Effector memory CD4-positive, alpha-beta T cell (primary cell): Measurements from ENCODE around the gene NOSTRIN.

Experiments
- DNase-seq, 3 donors: peaks; one replicate each; pipeline ENCODE4 v3.0.0-alpha.2; 2020
- H3K27ac ChIP-seq: 2 replicates; pipeline ENCODE4 v1.7.0; 2013; ENCODE audit warnings: mild to moderate bottlenecking, low read length, moderate library complexity; ENCODE audit not compliant: insufficient read depth, poor library complexity, severe bottlenecking
- H3K27me3 ChIP-seq: replicated peaks from 2 replicates; pipeline ENCODE4 v1.7.0; 2013; ENCODE audit warnings: mild to moderate bottlenecking, low read length; ENCODE audit not compliant: insufficient read depth, control insufficient read depth, poor library complexity, severe bottlenecking
- H3K36me3 ChIP-seq: 2 replicates; pipeline ENCODE4 v1.7.0; 2013; ENCODE audit warnings: mild to moderate bottlenecking, low read length, moderate library complexity; ENCODE audit not compliant: control insufficient read depth, insufficient read depth
- H3K4me1 ChIP-seq: 2 replicates; pipeline ENCODE4 v1.7.0; 2013; ENCODE audit warnings: low read length, mild to moderate bottlenecking; ENCODE audit not compliant: control insufficient read depth, insufficient read depth, poor library complexity, severe bottlenecking
- H3K4me3 ChIP-seq: 2 replicates; pipeline ENCODE4 v1.7.0; 2013; ENCODE audit warnings: low read length, low read depth, mild to moderate bottlenecking; ENCODE audit not compliant: insufficient read depth, poor library complexity, severe bottlenecking
- H3K9me3 ChIP-seq: 2 replicates; pipeline ENCODE4 v1.7.0; 2013; ENCODE audit warnings: mild to moderate bottlenecking, low read length, moderate library complexity; ENCODE audit not compliant: control insufficient read depth

Gene NOSTRIN

DNA sequence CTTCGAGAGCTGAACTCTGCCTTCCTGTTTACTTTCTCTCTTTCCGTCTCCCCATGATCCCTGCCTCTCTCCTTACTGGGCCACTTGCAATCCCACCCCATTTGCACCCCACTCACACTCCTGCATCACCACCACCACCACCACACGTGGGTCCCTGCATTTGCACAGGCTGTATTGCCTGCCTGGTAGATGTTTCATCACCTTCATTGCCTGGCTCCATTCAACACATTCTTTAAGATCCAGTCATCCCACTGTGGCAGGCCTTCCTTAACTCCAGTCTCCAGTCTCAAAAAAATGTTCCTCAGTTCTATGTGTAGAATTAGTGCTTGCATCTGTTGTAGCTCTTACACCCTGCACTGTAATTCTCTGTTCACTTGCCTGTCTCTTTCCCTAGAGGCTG lies 13.9 kb downstream of the NOSTRIN start:
- no peaks in the 10 kb centered on the region for H3K27me3 ChIP-seq
- no peaks in the 10 kb centered on the region for H3K4me1 ChIP-seq
- no peaks in the 10 kb centered on the region for H3K9me3 ChIP-seq
- no peak for DNase-seq
- no peaks in the 10 kb centered on the region for H3K36me3 ChIP-seq
- no peak overlapping the region for H3K27ac ChIP-seq
- H3K4me3 ChIP-seq, result no peak overlapping the region

DNA sequence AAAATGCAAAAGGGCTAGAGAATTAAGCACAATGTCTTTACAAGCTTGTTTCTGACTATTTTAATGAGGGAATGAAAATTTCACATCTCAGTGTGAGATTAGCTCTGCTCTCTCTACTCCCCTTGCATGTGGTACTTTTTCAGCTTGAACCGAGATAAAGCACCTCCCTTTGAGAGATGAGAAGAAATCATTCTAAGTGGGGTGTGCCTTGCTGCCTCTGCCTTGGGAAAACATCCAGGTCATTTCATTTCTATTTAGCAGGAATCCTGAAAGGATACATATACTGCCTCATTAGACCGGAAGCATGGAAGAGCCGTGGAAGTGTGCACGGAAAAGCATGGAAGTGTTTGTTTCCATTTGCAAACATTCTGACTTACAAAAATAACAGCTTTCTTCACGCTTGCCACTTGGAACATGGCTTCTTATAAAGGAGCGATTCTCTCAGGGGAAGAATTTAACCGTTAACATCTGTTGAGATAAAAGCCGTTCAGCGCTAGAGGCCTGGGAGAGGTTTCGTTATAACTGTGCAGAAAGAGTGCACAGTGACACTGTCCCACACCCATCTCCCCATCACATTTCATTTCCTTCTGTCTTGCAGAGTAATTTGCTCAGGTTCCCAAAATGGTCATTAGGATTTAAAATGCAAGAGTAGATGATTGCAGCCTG lies 16.7 kb downstream of the NOSTRIN start:
- Histone ChIP-seq H3K4me3 (no peak overlapping the region), H3K36me3 (no peaks in the 10 kb centered on the region), H3K27me3 (no peaks in the 10 kb centered on the region), H3K4me1 (no peaks in the 10 kb centered on the region), H3K27ac (no peak overlapping the region), H3K9me3 (no peaks in the 10 kb centered on the region)
- DNase-seq, result no peak

- no peaks in the 10 kb centered on the region for H3K4me1 ChIP-seq
- H3K36me3 ChIP-seq, result no peaks in the 10 kb centered on the region
- H3K4me3 ChIP-seq, result no peak overlapping the region
- no peak overlapping the region for H3K27ac ChIP-seq
- H3K9me3 ChIP-seq, result no peaks in the 10 kb centered on the region
- no peaks in the 10 kb centered on the region for H3K27me3 ChIP-seq
- DNase-seq, result no peak
These were observed 17.5 kb downstream of the NOSTRIN start for GRCh38 chr2:168819829-168820489.

DNA sequence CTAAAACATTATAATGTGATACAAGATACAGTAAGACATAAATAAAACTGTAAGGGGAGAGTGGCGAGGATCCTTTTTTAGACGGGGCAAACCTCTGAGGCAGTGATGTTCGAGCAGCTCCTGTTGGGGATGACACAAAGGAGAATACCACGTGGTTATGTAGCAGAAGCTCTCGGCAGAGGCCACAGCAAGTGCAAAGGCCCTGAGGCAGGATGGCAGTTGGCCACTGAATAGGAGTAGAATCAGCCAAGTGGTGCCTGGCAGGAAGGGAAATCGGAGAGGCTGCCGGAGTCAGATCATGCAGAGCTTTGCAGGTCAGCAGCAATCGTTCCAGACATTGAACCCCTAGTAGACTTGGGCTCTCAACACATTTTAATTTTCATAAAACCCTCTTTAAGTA lies 19.1 kb downstream of the NOSTRIN start:
- H3K27ac ChIP-seq, result no peak overlapping the region
- H3K27me3 ChIP-seq, result no peaks in the 10 kb centered on the region
- H3K36me3 ChIP-seq, result no peaks in the 10 kb centered on the region
- H3K4me1 ChIP-seq, result no peaks in the 10 kb centered on the region
- H3K4me3 ChIP-seq, result no peak overlapping the region
- no peaks in the 10 kb centered on the region for H3K9me3 ChIP-seq
- DNase-seq, result no peak

- no peaks in the 10 kb centered on the region for H3K36me3 ChIP-seq
- no peaks in the 10 kb centered on the region for H3K4me1 ChIP-seq
- no peak overlapping the region for H3K27ac ChIP-seq
- H3K4me3 ChIP-seq, result no peak overlapping the region
- no peak for DNase-seq
- no peaks in the 10 kb centered on the region for H3K9me3 ChIP-seq
- H3K27me3 ChIP-seq, result no peaks in the 10 kb centered on the region
These were observed 19.6 kb downstream of the NOSTRIN start for GRCh38 chr2:168821992-168822391.

DNA sequence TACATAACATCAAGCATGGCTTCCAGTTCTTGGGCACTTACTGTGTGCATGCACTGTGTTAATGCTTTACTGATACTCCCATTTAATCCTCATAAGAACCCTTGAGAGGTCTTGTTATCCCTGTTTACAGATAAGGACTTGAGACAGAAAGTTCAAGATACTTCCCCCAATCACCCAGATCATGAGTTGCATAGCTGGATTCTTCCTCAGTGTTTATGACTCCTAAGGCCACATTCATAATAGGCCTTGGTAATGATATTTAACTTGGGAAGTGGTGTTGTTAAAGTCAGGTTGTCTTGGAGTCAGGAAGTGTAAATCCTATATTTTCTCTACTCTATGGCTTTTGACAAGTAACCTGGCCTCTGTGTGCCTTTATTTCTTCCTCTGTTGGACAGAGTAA lies 22.7 kb downstream of the NOSTRIN start:
- Histone ChIP-seq H3K9me3 (no peaks in the 10 kb centered on the region), H3K27me3 (no peaks in the 10 kb centered on the region), H3K36me3 (no peaks in the 10 kb centered on the region), H3K4me1 (no peaks in the 10 kb centered on the region), H3K4me3 (no peak overlapping the region), H3K27ac (no peak overlapping the region)
- no peak for DNase-seq

DNA sequence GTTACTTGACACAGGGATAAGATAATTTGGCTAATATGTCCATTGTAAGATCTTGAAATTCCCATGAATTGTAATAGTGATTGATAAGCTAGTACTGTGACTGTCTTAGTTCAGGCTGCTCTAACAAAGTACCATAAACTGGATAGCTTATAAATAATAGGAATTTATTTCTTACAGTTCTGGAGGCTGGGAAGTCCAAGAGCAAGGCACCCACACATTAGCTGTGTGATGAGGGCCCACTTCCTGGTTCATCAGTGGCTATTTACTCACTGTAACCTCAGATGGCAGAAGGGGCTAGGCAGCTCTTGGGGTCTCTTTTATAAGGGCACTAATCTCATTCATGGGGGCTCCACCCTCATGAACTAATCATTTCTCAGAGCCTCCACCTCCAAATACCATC lies 28.5 kb downstream of the NOSTRIN start:
- no peak for DNase-seq
- Histone ChIP-seq H3K4me3 (no peak overlapping the region), H3K9me3 (no peaks in the 10 kb centered on the region), H3K27me3 (no peaks in the 10 kb centered on the region), H3K4me1 (no peaks in the 10 kb centered on the region), H3K27ac (no peak overlapping the region), H3K36me3 (no peaks in the 10 kb centered on the region)

DNA sequence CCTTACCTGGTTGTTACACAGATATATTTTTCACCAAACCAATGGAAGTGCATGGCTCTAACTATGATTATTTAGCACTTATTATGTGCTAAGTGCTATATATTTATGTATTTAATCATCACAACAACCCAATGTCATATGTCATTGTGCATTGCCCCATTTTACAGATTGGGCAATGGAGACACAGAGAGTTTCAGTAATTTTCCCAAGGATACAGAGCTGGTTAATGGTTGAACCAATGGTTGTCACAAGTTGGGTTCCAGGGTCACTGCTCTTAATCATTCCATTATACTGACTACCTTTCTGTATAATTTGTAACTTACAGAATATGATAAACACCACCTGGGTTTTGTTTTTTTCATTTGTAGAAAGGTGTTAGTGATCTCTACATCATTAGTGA lies 29.2 kb downstream of the NOSTRIN start:
- Histone ChIP-seq H3K4me1 (no peaks in the 10 kb centered on the region), H3K27me3 (no peaks in the 10 kb centered on the region), H3K4me3 (no peak overlapping the region), H3K36me3 (no peaks in the 10 kb centered on the region), H3K9me3 (no peaks in the 10 kb centered on the region), H3K27ac (no peak overlapping the region)
- DNase-seq, result no peak

- Histone ChIP-seq H3K27me3 (no peaks in the 10 kb centered on the region), H3K4me3 (no peak overlapping the region), H3K9me3 (no peaks in the 10 kb centered on the region), H3K27ac (no peak overlapping the region), H3K4me1 (no peaks in the 10 kb centered on the region), H3K36me3 (no peaks in the 10 kb centered on the region)
- DNase-seq, result no peak
These were observed 33.5 kb downstream of the NOSTRIN start for GRCh38 chr2:168835969-168836368.

DNA sequence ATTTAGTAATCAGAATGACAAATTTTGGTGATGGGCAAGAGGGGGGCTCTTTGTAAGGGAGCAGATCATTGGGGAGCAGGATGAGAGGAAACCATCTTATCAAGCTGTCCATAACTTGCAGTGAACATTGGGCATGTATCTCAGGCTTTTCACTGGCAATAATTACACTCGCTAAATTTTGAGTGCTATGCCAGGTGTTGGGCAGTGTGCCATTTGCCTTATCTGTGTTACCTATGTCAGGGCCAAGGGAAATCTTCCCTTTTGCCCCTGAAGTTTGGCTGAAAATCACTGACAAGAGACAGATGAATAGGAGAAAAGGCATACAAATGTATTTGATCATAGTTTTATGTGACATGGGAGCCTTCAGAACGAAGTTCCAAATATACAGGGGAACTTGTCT lies 39.0 kb downstream of the NOSTRIN start:
- H3K27ac ChIP-seq, result no peak overlapping the region
- DNase-seq, result no peak
- H3K4me3 ChIP-seq, result no peak overlapping the region
- H3K4me1 ChIP-seq, result no peaks in the 10 kb centered on the region
- no peaks in the 10 kb centered on the region for H3K9me3 ChIP-seq
- H3K27me3 ChIP-seq, result no peaks in the 10 kb centered on the region
- H3K36me3 ChIP-seq, result no peaks in the 10 kb centered on the region
